IMR-90 (cell line): ENCODE data around the gene ACKR1. TPM values are rescaled to one million over a fixed set of nuclear protein-coding genes. Genes with fewer than 3 reads are reported as not detected.

Experiments
- ATAC-seq: fragments of 200-7000 bp; cut with Tn5 transposase; 2 replicates; pipeline ENCODE4 v1.9.1; 2020; ENCODE audit warnings: low read depth, mild to moderate bottlenecking, moderate library complexity
- BruUV-seq: library from RNA; stranded (reverse); fragments of 400-500 nt; replicated peaks from 2 replicates; lab custom pipeline; 2021; lab: Mats Ljungman, UMichigan
- CTCF ChIA-PET: fragments of 300-600 bp; formaldehyde crosslinking; extraction: SDS; loops from one replicate; lab custom pipeline; 2021; ENCODE audit warnings: antibody characterized with exemption; lab: Yijun Ruan, JAX
- POLR2A ChIA-PET: fragments of 300-600 bp; sonication (Branson Sonifier 250); formaldehyde crosslinking; loops from one replicate; lab custom pipeline; 2022; ENCODE audit warnings: antibody characterized with exemption; ENCODE audit not compliant: unreplicated experiment; lab: Charles Lee
- DNase-seq: peaks from one replicate; pipeline ENCODE4 v3.0.0; 2013
- H2AFZ ChIP-seq: replicated peaks from 2 replicates; pipeline ENCODE3; 2013; ENCODE audit warnings: low read length, mild to moderate bottlenecking; ENCODE audit not compliant: poor library complexity
- H2AK5ac ChIP-seq: 2 replicates; pipeline ENCODE4 v1.6.1; 2013; ENCODE audit warnings: low read depth, low read length, inconsistent platforms
- H2AK9ac ChIP-seq: replicated peaks from 2 replicates; pipeline ENCODE3; 2013; ENCODE audit warnings: mild to moderate bottlenecking, low read depth, low read length, moderate library complexity; ENCODE audit not compliant: poor library complexity
- H2BK120ac ChIP-seq: 2 replicates; pipeline ENCODE4 v1.6.1; 2013; ENCODE audit warnings: low read depth, low read length, inconsistent platforms
- H2BK15ac ChIP-seq: 3 replicates; pipeline ENCODE4 v1.6.1; 2013; ENCODE audit warnings: low read depth, low read length, inconsistent platforms
- H2BK20ac ChIP-seq: 2 replicates; pipeline ENCODE4 v1.6.1; 2013; ENCODE audit warnings: low read depth, mild to moderate bottlenecking, inconsistent platforms, low read length, moderate library complexity
- H2BK5ac ChIP-seq: 2 replicates; pipeline ENCODE4 v1.6.1; 2013; ENCODE audit warnings: mild to moderate bottlenecking, low read depth, low read length, inconsistent platforms; ENCODE audit not compliant: poor library complexity, severe bottlenecking
- H3K14ac ChIP-seq: replicated peaks from 2 replicates; pipeline ENCODE4 v1.6.1; 2013; ENCODE audit warnings: low read depth, low read length, inconsistent platforms
- H3K18ac ChIP-seq: 2 replicates; pipeline ENCODE4 v1.6.1; 2013; ENCODE audit warnings: low read depth, low read length, control low read depth
- H3K23ac ChIP-seq: 2 replicates; pipeline ENCODE4 v1.6.1; 2013; ENCODE audit warnings: low read depth, low read length, inconsistent platforms
- H3K27ac ChIP-seq: 2 replicates; pipeline ENCODE4 v1.5.1; 2013; ENCODE audit warnings: mild to moderate bottlenecking, control low read depth, low read length; ENCODE audit not compliant: insufficient read depth
- H3K27me3 ChIP-seq: 2 replicates; pipeline ENCODE4 v1.6.1; 2013; ENCODE audit warnings: low read length; ENCODE audit not compliant: control insufficient read depth, insufficient read depth
- H3K36me3 ChIP-seq: 2 replicates; pipeline ENCODE4 v1.6.1; 2013; ENCODE audit warnings: low read length, mixed read lengths; ENCODE audit not compliant: control insufficient read depth, insufficient read depth
- H3K4ac ChIP-seq: 2 replicates; pipeline ENCODE4 v1.6.1; 2013; ENCODE audit warnings: low read depth, low read length, inconsistent platforms
- H3K4me1 ChIP-seq: 2 replicates; pipeline ENCODE4 v1.6.1; 2013; ENCODE audit warnings: low read length, mixed read lengths; ENCODE audit not compliant: control insufficient read depth, insufficient read depth
- H3K4me2 ChIP-seq: 2 replicates; pipeline ENCODE4 v1.6.1; 2013; ENCODE audit warnings: low read depth, mild to moderate bottlenecking, control low read depth, low read length, moderate library complexity
- H3K4me3 ChIP-seq: 2 replicates; pipeline ENCODE4 v1.5.1; 2013; ENCODE audit warnings: low read depth, mild to moderate bottlenecking, control low read depth, low read length, moderate library complexity; ENCODE audit not compliant: insufficient read depth
- H3K56ac ChIP-seq: 2 replicates; pipeline ENCODE4 v1.6.1; 2013; ENCODE audit warnings: low read length, inconsistent platforms; ENCODE audit not compliant: insufficient read depth; ENCODE audit errors: extremely low read depth
- H3K79me1 ChIP-seq, 2 experiments: 2 replicates each; pipeline ENCODE4 v1.6.1; 2013; ENCODE audit warnings: low read length in 2 of 2, inconsistent platforms in 1 of 2, low read depth in 1 of 2
- H3K9ac ChIP-seq: 2 replicates; pipeline ENCODE4 v1.6.1; 2013; ENCODE audit warnings: low read depth, low read length, control low read depth
- H3K9me1 ChIP-seq: 2 replicates; pipeline ENCODE4 v1.6.1; 2013; ENCODE audit warnings: low read length, inconsistent platforms; ENCODE audit not compliant: insufficient read depth
- H3K9me3 ChIP-seq: 2 replicates; pipeline ENCODE4 v1.6.1; 2013; ENCODE audit warnings: low read length; ENCODE audit not compliant: control insufficient read depth, insufficient read depth
- H4K20me1 ChIP-seq: 2 replicates; pipeline ENCODE4 v1.6.1; 2013; ENCODE audit warnings: low read length, inconsistent platforms; ENCODE audit not compliant: insufficient read depth
- H4K5ac ChIP-seq: 2 replicates; pipeline ENCODE4 v1.6.1; 2013; ENCODE audit warnings: mild to moderate bottlenecking, low read depth, low read length, control low read depth
- H4K8ac ChIP-seq, 2 experiments: 2 replicates each; pipeline ENCODE4 v1.6.1; 2013; ENCODE audit warnings: low read depth in 2 of 2, low read length in 2 of 2, control low read depth in 1 of 2, inconsistent platforms in 1 of 2
- H4K91ac ChIP-seq: 2 replicates; pipeline ENCODE4 v1.6.1; 2013; ENCODE audit warnings: low read depth, low read length, inconsistent platforms; ENCODE audit not compliant: insufficient read depth
- BHLHE40 ChIP-seq: fragments of 150-350 bp; IDR thresholded peaks from 2 replicates; pipeline ENCODE4 v1.6.1; 2016; ENCODE audit warnings: mild to moderate bottlenecking, low read depth, low read length
- ELK1 ChIP-seq: fragments of 150-350 bp; IDR thresholded peaks from 2 replicates; pipeline ENCODE4 v1.6.1; 2016; ENCODE audit warnings: low read depth, mild to moderate bottlenecking, low read length, moderate library complexity, borderline replicate concordance
- MAFK ChIP-seq: IDR thresholded peaks from 2 replicates; pipeline ENCODE4 v1.6.1; 2012; ENCODE audit warnings: low read depth, low read length, improper control_type of control experiment
- MXI1 ChIP-seq: IDR thresholded peaks from 2 replicates; pipeline ENCODE4 v1.6.1; 2012; ENCODE audit warnings: low read depth, mild to moderate bottlenecking, low read length, moderate library complexity, borderline replicate concordance
- NFE2L2 ChIP-seq: fragments of 150-350 bp; IDR thresholded peaks from 2 replicates; pipeline ENCODE4 v1.6.1; 2016; ENCODE audit warnings: low read depth, mild to moderate bottlenecking, low read length
- RAD21 ChIP-seq: IDR thresholded peaks from 2 replicates; pipeline ENCODE4 v1.6.1; 2012; ENCODE audit warnings: low read length, improper control_type of control experiment
- RCOR1 ChIP-seq: IDR thresholded peaks from 2 replicates; pipeline ENCODE4 v1.6.1; 2012; ENCODE audit warnings: mild to moderate bottlenecking, low read length, improper control_type of control experiment; ENCODE audit not compliant: insufficient replicate concordance
- RFX5 ChIP-seq: IDR thresholded peaks from 2 replicates; pipeline ENCODE4 v1.8.0; 2012; ENCODE audit warnings: low read depth, mild to moderate bottlenecking, low read length, moderate library complexity
- SMC3 ChIP-seq: fragments of 150-350 bp; IDR thresholded peaks from 2 replicates; pipeline ENCODE4 v1.6.1; 2016; ENCODE audit warnings: low read depth, mild to moderate bottlenecking, antibody characterized with exemption, low read length, moderate library complexity
- WGBS, 2 experiments: methylation state at CpG; one replicate each; pipeline versions ENCODE4 v1.1.5 to v1.1.7; 2013; ENCODE audit warnings: missing lambda C conversion rate in 2 of 2; ENCODE audit not compliant: insufficient read length in 1 of 2; ENCODE audit errors: extremely low coverage in 2 of 2; 5-methylcytosine and 5-hydroxymethylcytosine counted together
- dilution Hi-C: fragments of 300-500 bp; cut with HindIII; formaldehyde crosslinking; loops from one replicate; pipeline ENCODE4 v1.14.3; 2018; ENCODE audit warnings: low sequenced_read_pairs; ENCODE audit not compliant: unreplicated experiment
- in situ Hi-C: fragments of 300-500 bp; cut with MboI; formaldehyde crosslinking; loops from 3 replicates; pipeline ENCODE4 v1.14.3; 2019; ENCODE audit warnings: low sequenced_read_pairs, inconsistent platforms, mixed read lengths
- intact Hi-C: fragments of 100-400 bp; cut with micrococcal nuclease; formaldehyde crosslinking; loops from 2 replicates; pipeline ENCODE4 v1.10.0; 2022
- polyA plus RNA-seq, 3 experiments: library from polyadenylated mRNA; depleted of rRNA; stranded (reverse); fragments of >200 nt; gene quantifications; 2 replicates each; pipeline ENCODE4 v1.2.3, GENCODE V29; 2012; ENCODE audit warnings: low replicate concordance in 1 of 3
- total RNA-seq: library from RNA; depleted of rRNA; stranded (reverse); fragments of >200 nt; gene quantifications from 2 replicates; pipeline ENCODE4 v1.2.3, GENCODE V29; 2012
- TF ChIP-seq, protein P1 (sequence below): conservative IDR thresholded peaks from 2 replicates; pipeline ENCODE4 v1.5.1; 2012; ENCODE audit warnings: mild to moderate bottlenecking, low read depth, low read length, improper control_type of control experiment

ACKR1 gene
- total and polyA plus RNA-seq, 2 of the 4 experiments (the other 2 are of a cell fraction) = not detected

DNA sequence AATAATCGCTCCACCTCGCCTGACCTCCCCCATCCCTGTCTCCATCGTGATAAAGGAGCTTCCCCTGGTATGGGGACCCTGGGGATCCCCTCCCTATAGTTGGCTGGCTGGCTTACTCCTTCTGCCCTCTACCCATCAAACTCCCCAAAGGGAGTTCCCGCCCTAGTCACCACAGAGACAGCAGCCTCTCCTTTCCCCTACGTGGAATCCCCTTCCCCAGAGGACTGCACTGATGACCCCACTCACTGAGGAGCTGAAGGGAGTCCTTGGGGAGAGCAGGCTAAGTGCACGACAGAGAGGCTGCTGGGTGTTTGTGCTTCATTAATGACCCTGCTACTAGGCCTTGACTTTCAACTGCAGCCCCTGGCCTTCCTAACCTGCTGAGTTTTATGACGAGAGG, 31.4 kb upstream of the ACKR1 start:
- no peaks in the 10 kb centered on the region for H3K9me1 ChIP-seq
- no peaks in the 10 kb centered on the region for H4K20me1 ChIP-seq
- intact Hi-C loops = no loop called here
- no peak overlapping the region for H2AFZ ChIP-seq
- H3K4me3 ChIP-seq = no peak overlapping the region
- DNase-seq (no peak), ATAC-seq (no peak)
- H3K14ac ChIP-seq = no peak overlapping the region
- no peak overlapping the region for H4K8ac ChIP-seq
- no peaks in the 10 kb centered on the region; the same call in 1 of the 2 replicates for H3K4me1 ChIP-seq
- no TSS peak for BruUV-seq
- H3K27me3 ChIP-seq = peaks cover 23% of the 10 kb centered on the region
- no peaks in the 10 kb centered on the region for H3K36me3 ChIP-seq
- H3K9ac ChIP-seq = no peak overlapping the region
- no peak overlapping the region for H2BK120ac ChIP-seq
- H3K9me3 ChIP-seq = no peaks in the 10 kb centered on the region
- no peak overlapping the region for H4K5ac ChIP-seq
- H3K4me2 ChIP-seq = no peak overlapping the region
- ChIA-PET CTCF (no interaction called here), POLR2A (no interaction called here)
- no peaks in the 10 kb centered on the region for H3K79me1 ChIP-seq
- no peak overlapping the region for H2BK20ac ChIP-seq
- no peak overlapping the region for H3K4ac ChIP-seq
- no peak overlapping the region for H3K23ac ChIP-seq
- no peak overlapping the region for H3K18ac ChIP-seq
- TF ChIP-seq MXI1 (no peak), RAD21 (no peak), RCOR1 (no peak), ELK1 (no peak), NFE2L2 (no peak), RFX5 (no peak), SMC3 (no peak), BHLHE40 (no peak), MAFK (no peak)
- TF ChIP-seq, protein P1, sequence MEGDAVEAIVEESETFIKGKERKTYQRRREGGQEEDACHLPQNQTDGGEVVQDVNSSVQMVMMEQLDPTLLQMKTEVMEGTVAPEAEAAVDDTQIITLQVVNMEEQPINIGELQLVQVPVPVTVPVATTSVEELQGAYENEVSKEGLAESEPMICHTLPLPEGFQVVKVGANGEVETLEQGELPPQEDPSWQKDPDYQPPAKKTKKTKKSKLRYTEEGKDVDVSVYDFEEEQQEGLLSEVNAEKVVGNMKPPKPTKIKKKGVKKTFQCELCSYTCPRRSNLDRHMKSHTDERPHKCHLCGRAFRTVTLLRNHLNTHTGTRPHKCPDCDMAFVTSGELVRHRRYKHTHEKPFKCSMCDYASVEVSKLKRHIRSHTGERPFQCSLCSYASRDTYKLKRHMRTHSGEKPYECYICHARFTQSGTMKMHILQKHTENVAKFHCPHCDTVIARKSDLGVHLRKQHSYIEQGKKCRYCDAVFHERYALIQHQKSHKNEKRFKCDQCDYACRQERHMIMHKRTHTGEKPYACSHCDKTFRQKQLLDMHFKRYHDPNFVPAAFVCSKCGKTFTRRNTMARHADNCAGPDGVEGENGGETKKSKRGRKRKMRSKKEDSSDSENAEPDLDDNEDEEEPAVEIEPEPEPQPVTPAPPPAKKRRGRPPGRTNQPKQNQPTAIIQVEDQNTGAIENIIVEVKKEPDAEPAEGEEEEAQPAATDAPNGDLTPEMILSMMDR = no peak
- H2AK9ac ChIP-seq = no peak overlapping the region
- no CpG with 5 or more reads among the region's 7 CpGs for WGBS, 2 experiments
- H3K27ac ChIP-seq = no peak overlapping the region
- H4K91ac ChIP-seq = no peak overlapping the region
- no peak overlapping the region for H2BK15ac ChIP-seq
- H3K56ac ChIP-seq = no peak overlapping the region
- H2BK5ac ChIP-seq = no peak overlapping the region
- dilution Hi-C loops = no loop called here
- no peak overlapping the region for H2AK5ac ChIP-seq
- in situ Hi-C loops = no loop called here
